SK-N-SH treated with all-trans-retinoic acid at 6 μM for 48 hours (cell line): ENCODE data around the gene CDH4.

ENCODE experiments used
- ATAC-seq: fragments of 200-7000 bp; cut with Tn5 transposase; 3 replicates; pipeline ENCODE4 v1.9.1; 2020; ENCODE audit warnings: mild to moderate bottlenecking, moderate library complexity
- ARNTL ChIP-seq: fragments of 450-650 bp; formaldehyde crosslinking; IDR thresholded peaks from 2 replicates; pipeline ENCODE4 v1.5.0; 2020; ENCODE audit warnings: low read depth, mild to moderate bottlenecking, moderate library complexity, borderline replicate concordance
- BACH2 ChIP-seq: fragments of 250-450 bp; sonication (Bioruptor Pico); IDR thresholded peaks from 2 replicates; pipeline ENCODE4 v1.9.0; 2021; ENCODE audit warnings: mild to moderate bottlenecking, borderline replicate concordance
- CREB5 ChIP-seq: fragments of 250-450 bp; sonication (Bioruptor Pico); IDR thresholded peaks from 2 replicates; pipeline ENCODE4 v1.5.1; 2020; ENCODE audit warnings: low read depth, mild to moderate bottlenecking, moderate library complexity
- CSDC2 ChIP-seq: fragments of 250-450 bp; sonication (Bioruptor Pico); IDR thresholded peaks from 2 replicates; pipeline ENCODE4 v1.5.0; 2020; ENCODE audit warnings: mild to moderate bottlenecking, moderate library complexity
- CSRNP3 ChIP-seq: fragments of 250-450 bp; sonication (Bioruptor Pico); IDR thresholded peaks from 2 replicates; pipeline ENCODE4 v1.5.1; 2021; ENCODE audit warnings: mild to moderate bottlenecking, moderate library complexity
- GLIS3 ChIP-seq: fragments of 250-450 bp; sonication (Bioruptor Pico); IDR thresholded peaks from 2 replicates; pipeline ENCODE4 v1.5.0; 2020; ENCODE audit warnings: mild to moderate bottlenecking, moderate library complexity
- ISL1 ChIP-seq: fragments of 250-450 bp; sonication (Bioruptor Pico); IDR thresholded peaks from 2 replicates; pipeline ENCODE4 v2.1.2; 2022; ENCODE audit warnings: mild to moderate bottlenecking, moderate library complexity
- OSR1 ChIP-seq: fragments of 250-450 bp; sonication (Bioruptor Pico); IDR thresholded peaks from 2 replicates; pipeline ENCODE4 v1.8.0; 2022; ENCODE audit warnings: moderate library complexity, mild to moderate bottlenecking, inconsistent platforms
- POU6F1 ChIP-seq: fragments of 250-450 bp; sonication (Bioruptor Pico); IDR thresholded peaks from 2 replicates; pipeline ENCODE4 v1.8.0; 2021; ENCODE audit warnings: low read depth, mild to moderate bottlenecking, moderate library complexity, borderline replicate concordance
- PPARA ChIP-seq: fragments of 250-450 bp; sonication (Bioruptor Pico); IDR thresholded peaks from 2 replicates; pipeline ENCODE4 v1.5.0; 2020; ENCODE audit warnings: mild to moderate bottlenecking, borderline replicate concordance
- RARB ChIP-seq: fragments of 250-450 bp; sonication (Bioruptor Pico); IDR thresholded peaks from 2 replicates; pipeline ENCODE4 v1.8.0; 2021; ENCODE audit warnings: mild to moderate bottlenecking, moderate library complexity
- SNAI2 ChIP-seq: fragments of 250-450 bp; sonication (Bioruptor Pico); IDR thresholded peaks from 2 replicates; pipeline ENCODE4 v1.5.0; 2020; ENCODE audit warnings: mild to moderate bottlenecking, moderate library complexity
- TCF4 ChIP-seq: fragments of 250-450 bp; sonication (Bioruptor Pico); IDR thresholded peaks from 2 replicates; pipeline ENCODE4 v1.8.0; 2021; ENCODE audit warnings: mild to moderate bottlenecking, moderate library complexity, borderline replicate concordance
- TOX ChIP-seq: fragments of 250-450 bp; sonication (Bioruptor Pico); IDR thresholded peaks from 2 replicates; pipeline ENCODE4 v1.8.0; 2021; ENCODE audit warnings: mild to moderate bottlenecking, moderate library complexity, borderline replicate concordance
- TSHZ2 ChIP-seq: fragments of 250-450 bp; sonication (Bioruptor Pico); IDR thresholded peaks from 2 replicates; pipeline ENCODE4 v1.5.0; 2020; ENCODE audit warnings: mild to moderate bottlenecking, moderate library complexity
- ZC3H10 ChIP-seq: fragments of 250-450 bp; sonication (Bioruptor Pico); IDR thresholded peaks from 2 replicates; pipeline ENCODE4 v1.5.1; 2021; ENCODE audit warnings: mild to moderate bottlenecking, moderate library complexity
- ZFP3 ChIP-seq: fragments of 250-450 bp; sonication (Bioruptor Pico); IDR thresholded peaks from 2 replicates; pipeline ENCODE4 v1.5.0; 2020; ENCODE audit warnings: mild to moderate bottlenecking, moderate library complexity
- ZFP30 ChIP-seq: fragments of 450-650 bp; formaldehyde crosslinking; IDR thresholded peaks from 2 replicates; pipeline ENCODE4 v1.5.0; 2022; ENCODE audit warnings: mild to moderate bottlenecking, moderate library complexity
- ZNF565 ChIP-seq: fragments of 450-650 bp; formaldehyde crosslinking; conservative IDR thresholded peaks from 2 replicates; pipeline ENCODE4 v1.5.0; 2020; ENCODE audit warnings: low read depth, mild to moderate bottlenecking, moderate library complexity
- ZNF70 ChIP-seq: fragments of 450-650 bp; formaldehyde crosslinking; IDR thresholded peaks from 2 replicates; pipeline ENCODE4 v1.5.0; 2020; ENCODE audit warnings: mild to moderate bottlenecking, moderate library complexity
- ZNF8 ChIP-seq: fragments of 450-650 bp; formaldehyde crosslinking; IDR thresholded peaks from 2 replicates; pipeline ENCODE4 v1.5.0; 2020; ENCODE audit warnings: mild to moderate bottlenecking, moderate library complexity

Gene CDH4

GRCh38 chr20:61205769-61206168 lies 46.3 kb upstream of the CDH4 start:
- ATAC-seq: no peak

GRCh38 chr20:61210862-61211261 lies 41.2 kb upstream of the CDH4 start:
- no peak for TF ChIP-seq CSDC2
- no peak for TF ChIP-seq POU6F1
- no peak for TF ChIP-seq ZFP3 (CRISPR knock-in tag)
- TF ChIP-seq ZFP30 (CRISPR knock-in tag): no peak
- TF ChIP-seq ISL1 (CRISPR knock-in tag): no peak
- TF ChIP-seq RARB: no peak
- TF ChIP-seq PPARA (CRISPR knock-in tag): no peak
- TF ChIP-seq SNAI2 (CRISPR knock-in tag): no peak
- TF ChIP-seq ZNF70: no peak
- TF ChIP-seq ARNTL (CRISPR knock-in tag): no peak
- TF ChIP-seq ZC3H10 (CRISPR knock-in tag): no peak
- TF ChIP-seq ZNF565: no peak
- TF ChIP-seq TCF4 (CRISPR knock-in tag): no peak
- TF ChIP-seq OSR1: no peak
- TF ChIP-seq BACH2 (CRISPR knock-in tag): no peak
- no peak for TF ChIP-seq CSRNP3
- no peak for TF ChIP-seq ZNF8
- no peak for TF ChIP-seq GLIS3
- TF ChIP-seq TSHZ2: no peak
- TF ChIP-seq, all 23 proteins: peak for 0
- no peak for ATAC-seq

More at GRCh38 chr20:61205769-61206168, 46.3 kb upstream of the CDH4 start:
- TF ChIP-seq ZFP3 (CRISPR knock-in tag): no peak
- TF ChIP-seq SNAI2 (CRISPR knock-in tag): no peak
- no peak for TF ChIP-seq TOX (CRISPR knock-in tag)
- no peak for TF ChIP-seq ZNF8
- TF ChIP-seq ZC3H10 (CRISPR knock-in tag): no peak
- no peak for TF ChIP-seq PPARA (CRISPR knock-in tag)
- no peak for TF ChIP-seq RARB
- TF ChIP-seq ISL1 (CRISPR knock-in tag): no peak

GRCh38 chr20:61217848-61218247 lies 34.2 kb upstream of the CDH4 start:
- ATAC-seq: no peak

More at GRCh38 chr20:61217848-61218247, 34.2 kb upstream of the CDH4 start:
- TF ChIP-seq CREB5 (CRISPR knock-in tag): no peak
- TF ChIP-seq SNAI2 (CRISPR knock-in tag): no peak
- TF ChIP-seq TOX (CRISPR knock-in tag): no peak
- no peak for TF ChIP-seq ZNF8
- TF ChIP-seq CSRNP3: no peak
- TF ChIP-seq OSR1: no peak
- TF ChIP-seq TCF4 (CRISPR knock-in tag): no peak
- no peak for TF ChIP-seq GLIS3
- TF ChIP-seq ARNTL (CRISPR knock-in tag): no peak
- TF ChIP-seq POU6F1: no peak
- TF ChIP-seq, all 23 proteins: peak for 0
